ENCODE results near the gene NRARP. TPM values are rescaled to one million over a fixed set of nuclear protein-coding genes. Genes with fewer than 3 reads are reported as not detected.
A peak's percentile ranks its signal among the peaks of the same experiment; 100 is the strongest.

Gene NRARP
- total RNA-seq, 4 donors from 2014 or later = 28.5 to 49.2 (median 41.0) TPM

- WGBS, 2 donors = 24 to 27% methylated on average over 13 to 14 of the region's 18 CpGs
- H3K4me3 ChIP-seq (ENCODE audit: low read depth, poor library complexity, severe bottlenecking) = no peak overlapping the region
- intact Hi-C loops (cut with DNase I; ENCODE audit: low total_unique reads) = no loop called here
- TF ChIP-seq POLR2A (IDR thresholded peaks at IDR 0.05) (no peak), CTCF (IDR thresholded peaks at IDR 0.05) (no peak)
- no peak for DNase-seq (ENCODE audit: low spot score in 2 of 2)
Observed at GRCh38 chr9:137315581-137316011, 13.5 kb upstream of the NRARP start.

- 61 to 71% methylated on average over 32 to 41 of the region's 42 CpGs for WGBS, 2 donors
- intact Hi-C loops (cut with DNase I; ENCODE audit: low total_unique reads) = no loop called here
- peak; percentile 12 to 85 for DNase-seq (ENCODE audit: low spot score in 2 of 2)
- no peak overlapping the region for H3K4me3 ChIP-seq (ENCODE audit: low read depth, poor library complexity, severe bottlenecking)
- no peak for TF ChIP-seq CTCF (IDR thresholded peaks at IDR 0.05)
Observed at GRCh38 chr9:137314561-137315560, 12.8 kb upstream of the NRARP start.

GRCh38 chr9:137313956-137314560, 12.0 kb upstream of the NRARP start:
- no peak for TF ChIP-seq CTCF (IDR thresholded peaks at IDR 0.05)
- WGBS, 2 donors = 69 to 75% methylated on average over 18 to 22 of the region's 24 CpGs
- no peak for DNase-seq (ENCODE audit: low spot score in 2 of 2)
- no peak overlapping the region for H3K4me3 ChIP-seq (ENCODE audit: low read depth, poor library complexity, severe bottlenecking)
- intact Hi-C loops (cut with DNase I; ENCODE audit: low total_unique reads) = no loop called here

- intact Hi-C loops (cut with DNase I; ENCODE audit: low total_unique reads) = no loop called here
Observed at GRCh38 chr9:137313326-137313936, 11.4 kb upstream of the NRARP start.

GRCh38 chr9:137312852-137313325, 10.8 kb upstream of the NRARP start:
- 65 to 71% methylated on average over 5 to 6 of the region's 6 CpGs for WGBS, 2 donors
- H3K4me3 ChIP-seq (ENCODE audit: low read depth, poor library complexity, severe bottlenecking) = no peak overlapping the region
- DNase-seq (ENCODE audit: low spot score in 2 of 2) = no peak
- TF ChIP-seq CTCF (IDR thresholded peaks at IDR 0.05) = no peak
- TF ChIP-seq POLR2A (IDR thresholded peaks at IDR 0.05) = no peak
- intact Hi-C loops (cut with DNase I; ENCODE audit: low total_unique reads) = no loop called here

More at GRCh38 chr9:137313326-137313936, 11.4 kb upstream of the NRARP start:
- 68 to 70% methylated on average over 6 to 8 of the region's 9 CpGs for WGBS, 2 donors
- no peak overlapping the region for H3K4me3 ChIP-seq (ENCODE audit: low read depth, poor library complexity, severe bottlenecking)
- TF ChIP-seq POLR2A (IDR thresholded peaks at IDR 0.05) (no peak), CTCF (IDR thresholded peaks at IDR 0.05) (no peak)
- DNase-seq (ENCODE audit: low spot score in 2 of 2) = peak in 1 of 2 donors; percentile 86
